ENCODE data around the gene CFAP299. TPM values are rescaled to one million over a fixed set of nuclear protein-coding genes. Genes with fewer than 3 reads are reported as not detected.
"Not testable (repeated sequence)": the region's sequence is repeated elsewhere in the genome, so short reads cannot be mapped to it uniquely, and the experiment has no call there.

Gene CFAP299
- total RNA-seq, 1 donor from 2014 or later: not detected

DNA sequence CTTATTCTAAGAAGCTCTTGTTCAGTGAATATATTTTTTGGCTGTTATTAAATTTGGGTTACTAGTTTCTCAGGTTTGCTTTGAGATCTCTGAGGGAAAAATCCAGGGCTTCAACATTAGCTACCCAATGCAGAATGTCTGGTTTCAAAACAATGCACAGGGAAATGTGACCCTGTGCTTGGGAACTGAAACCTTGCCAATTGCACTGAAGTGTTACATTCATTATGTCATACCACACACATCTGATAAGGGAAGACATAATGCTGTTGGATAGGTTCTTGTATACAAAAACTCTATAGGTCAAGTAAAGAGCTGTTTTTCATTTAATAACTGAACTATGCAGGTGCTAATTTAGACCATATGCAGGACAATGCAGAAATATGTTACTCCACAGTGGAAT lies 349.7 kb downstream of the CFAP299 start:
- H3K4me3 Mint-ChIP-seq: no peak overlapping the region
- H3K4me1 Mint-ChIP-seq: no peaks in the 10 kb centered on the region
- H3K36me3 Mint-ChIP-seq (ENCODE audit: low read depth): no peaks in the 10 kb centered on the region
- peaks cover 2% of the 10 kb centered on the region for H3K27me3 Mint-ChIP-seq (ENCODE audit: low read depth)
- no peak for DNase-seq (ENCODE audit: low read depth, low spot score)
- no peak overlapping the region for H3K27ac Mint-ChIP-seq (ENCODE audit: unreplicated experiment)
- peaks cover 5% of the 10 kb centered on the region for H3K9me3 Mint-ChIP-seq
- TF ChIP-seq, protein P1, sequence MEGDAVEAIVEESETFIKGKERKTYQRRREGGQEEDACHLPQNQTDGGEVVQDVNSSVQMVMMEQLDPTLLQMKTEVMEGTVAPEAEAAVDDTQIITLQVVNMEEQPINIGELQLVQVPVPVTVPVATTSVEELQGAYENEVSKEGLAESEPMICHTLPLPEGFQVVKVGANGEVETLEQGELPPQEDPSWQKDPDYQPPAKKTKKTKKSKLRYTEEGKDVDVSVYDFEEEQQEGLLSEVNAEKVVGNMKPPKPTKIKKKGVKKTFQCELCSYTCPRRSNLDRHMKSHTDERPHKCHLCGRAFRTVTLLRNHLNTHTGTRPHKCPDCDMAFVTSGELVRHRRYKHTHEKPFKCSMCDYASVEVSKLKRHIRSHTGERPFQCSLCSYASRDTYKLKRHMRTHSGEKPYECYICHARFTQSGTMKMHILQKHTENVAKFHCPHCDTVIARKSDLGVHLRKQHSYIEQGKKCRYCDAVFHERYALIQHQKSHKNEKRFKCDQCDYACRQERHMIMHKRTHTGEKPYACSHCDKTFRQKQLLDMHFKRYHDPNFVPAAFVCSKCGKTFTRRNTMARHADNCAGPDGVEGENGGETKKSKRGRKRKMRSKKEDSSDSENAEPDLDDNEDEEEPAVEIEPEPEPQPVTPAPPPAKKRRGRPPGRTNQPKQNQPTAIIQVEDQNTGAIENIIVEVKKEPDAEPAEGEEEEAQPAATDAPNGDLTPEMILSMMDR (conservative IDR thresholded peaks at IDR 0.05): no peak

DNA sequence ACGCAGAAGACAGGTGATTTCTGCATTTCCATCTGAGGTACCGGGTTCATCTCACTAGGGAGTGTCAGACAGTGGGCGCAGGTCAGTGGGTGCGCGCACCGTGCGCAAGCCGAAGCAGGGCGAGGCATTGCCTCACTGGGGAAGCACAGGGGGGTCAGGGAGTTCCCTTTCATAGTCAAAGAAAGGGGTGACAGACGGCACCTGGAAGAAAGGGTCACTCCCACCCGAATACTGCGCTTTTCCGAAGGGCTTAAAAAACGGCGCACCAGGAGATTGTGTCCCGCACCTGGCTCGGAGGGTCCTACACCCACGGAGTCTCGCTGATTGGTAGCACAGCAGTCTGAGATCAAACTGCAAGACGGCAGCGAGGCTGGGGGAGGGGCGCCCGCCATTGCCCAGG lies 352.2 kb downstream of the CFAP299 start:
- H3K27ac Mint-ChIP-seq (ENCODE audit: unreplicated experiment); H3K36me3 Mint-ChIP-seq (ENCODE audit: low read depth); DNase-seq (ENCODE audit: low read depth, low spot score); H3K9me3 Mint-ChIP-seq; H3K27me3 Mint-ChIP-seq (ENCODE audit: low read depth); H3K4me1 Mint-ChIP-seq; H3K4me3 Mint-ChIP-seq: not testable (repeated sequence)

DNA sequence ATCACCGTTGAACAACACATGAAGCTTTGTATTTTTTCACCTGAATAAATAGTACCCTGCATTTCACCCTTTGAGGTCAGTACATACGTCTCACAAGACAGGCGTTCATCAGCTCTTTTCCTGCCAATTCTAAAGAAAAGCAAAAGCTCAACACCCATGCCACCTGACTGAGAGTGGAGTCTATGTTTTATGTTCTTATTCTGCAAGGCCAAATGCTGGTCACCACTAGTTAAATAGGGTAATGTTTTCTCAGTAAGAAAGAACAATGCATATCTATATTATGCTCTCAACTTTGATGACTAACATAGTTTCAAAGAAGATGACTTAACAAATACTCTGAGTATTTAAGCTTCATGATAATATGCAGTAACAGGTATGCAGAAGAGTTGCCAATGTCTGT lies 358.6 kb downstream of the CFAP299 start:
- no peak overlapping the region for H3K27ac Mint-ChIP-seq (ENCODE audit: unreplicated experiment)

DNA sequence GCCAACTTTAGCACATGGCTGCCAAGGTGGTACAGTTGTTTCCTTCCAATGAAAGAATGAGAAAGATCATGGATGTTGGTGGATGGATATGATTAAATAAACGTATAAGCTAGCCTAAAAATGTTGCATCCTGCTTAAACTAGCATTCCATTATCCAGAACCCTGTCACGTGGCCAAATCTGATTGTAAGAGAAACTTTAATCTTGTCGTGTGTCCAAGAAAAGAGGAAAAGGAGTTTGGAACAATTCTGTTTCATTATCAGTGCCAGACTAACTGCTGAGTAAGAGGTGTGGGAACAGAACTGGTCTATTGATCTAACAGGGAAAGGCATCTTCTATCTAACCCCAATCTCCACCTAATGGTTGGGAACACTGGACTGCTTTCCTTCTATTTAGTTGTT lies 369.8 kb downstream of the CFAP299 start:
- no peaks in the 10 kb centered on the region for H3K4me1 Mint-ChIP-seq
- TF ChIP-seq, protein P1 (conservative IDR thresholded peaks at IDR 0.05): no peak
- DNase-seq (ENCODE audit: low read depth, low spot score): no peak
- H3K27me3 Mint-ChIP-seq (ENCODE audit: low read depth): no peaks in the 10 kb centered on the region
- H3K9me3 Mint-ChIP-seq: no peaks in the 10 kb centered on the region
- H3K4me3 Mint-ChIP-seq: no peak overlapping the region
- no peak overlapping the region for H3K27ac Mint-ChIP-seq (ENCODE audit: unreplicated experiment)
- no peaks in the 10 kb centered on the region for H3K36me3 Mint-ChIP-seq (ENCODE audit: low read depth)

More for the DNA sequence above, 358.6 kb downstream of the CFAP299 start:
- no peaks in the 10 kb centered on the region for H3K36me3 Mint-ChIP-seq (ENCODE audit: low read depth)
- H3K4me1 Mint-ChIP-seq: no peaks in the 10 kb centered on the region
- no peaks in the 10 kb centered on the region for H3K9me3 Mint-ChIP-seq
- H3K27me3 Mint-ChIP-seq (ENCODE audit: low read depth): no peaks in the 10 kb centered on the region
- TF ChIP-seq, protein P1 (conservative IDR thresholded peaks at IDR 0.05): no peak
- no peak for DNase-seq (ENCODE audit: low read depth, low spot score)
- H3K4me3 Mint-ChIP-seq: no peak overlapping the region

DNA sequence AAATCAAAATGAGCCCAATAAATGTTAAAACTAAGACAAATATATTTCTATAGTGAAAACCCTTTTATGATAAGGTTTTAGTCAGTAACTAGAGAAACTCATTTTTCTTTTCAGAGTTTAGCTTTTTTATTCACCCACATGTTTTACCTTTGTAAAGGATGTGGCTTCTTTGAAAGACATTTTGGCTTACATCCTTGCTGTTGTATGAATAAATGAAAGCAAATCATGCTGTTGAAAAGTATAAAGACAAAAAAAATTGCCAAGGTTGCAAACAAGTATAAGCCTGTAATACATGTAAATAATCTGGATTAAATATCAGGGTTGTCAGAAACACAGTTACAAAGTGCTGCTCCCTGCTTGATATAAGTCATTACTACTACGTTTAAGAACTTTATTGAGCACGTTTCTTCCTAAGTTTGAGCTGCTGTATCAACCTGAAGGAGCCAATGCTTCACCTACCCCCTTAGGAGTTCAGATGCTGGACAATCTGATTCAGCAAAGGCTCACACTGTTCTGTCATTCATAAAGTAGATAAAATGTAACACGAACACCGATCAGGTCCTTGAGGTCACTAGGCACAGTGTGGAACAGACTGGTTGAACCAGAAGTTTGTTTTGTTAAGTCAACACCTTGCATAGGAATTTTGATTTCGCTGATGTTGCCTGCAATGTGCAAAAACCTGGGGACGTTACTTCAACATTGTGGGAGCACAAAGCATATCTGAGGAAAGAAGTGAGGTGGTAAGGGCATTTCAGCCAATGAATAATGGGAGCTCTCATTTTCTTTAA lies 373.7 kb downstream of the CFAP299 start:
- DNase-seq (ENCODE audit: low read depth, low spot score): no peak
- H3K4me3 Mint-ChIP-seq: no peak overlapping the region
- H3K27me3 Mint-ChIP-seq (ENCODE audit: low read depth): no peaks in the 10 kb centered on the region
- H3K4me1 Mint-ChIP-seq: no peaks in the 10 kb centered on the region
- no peaks in the 10 kb centered on the region for H3K9me3 Mint-ChIP-seq
- no peak overlapping the region for H3K27ac Mint-ChIP-seq (ENCODE audit: unreplicated experiment)
- H3K36me3 Mint-ChIP-seq (ENCODE audit: low read depth): no peaks in the 10 kb centered on the region
- TF ChIP-seq, protein P1 (conservative IDR thresholded peaks at IDR 0.05): no peak

DNA sequence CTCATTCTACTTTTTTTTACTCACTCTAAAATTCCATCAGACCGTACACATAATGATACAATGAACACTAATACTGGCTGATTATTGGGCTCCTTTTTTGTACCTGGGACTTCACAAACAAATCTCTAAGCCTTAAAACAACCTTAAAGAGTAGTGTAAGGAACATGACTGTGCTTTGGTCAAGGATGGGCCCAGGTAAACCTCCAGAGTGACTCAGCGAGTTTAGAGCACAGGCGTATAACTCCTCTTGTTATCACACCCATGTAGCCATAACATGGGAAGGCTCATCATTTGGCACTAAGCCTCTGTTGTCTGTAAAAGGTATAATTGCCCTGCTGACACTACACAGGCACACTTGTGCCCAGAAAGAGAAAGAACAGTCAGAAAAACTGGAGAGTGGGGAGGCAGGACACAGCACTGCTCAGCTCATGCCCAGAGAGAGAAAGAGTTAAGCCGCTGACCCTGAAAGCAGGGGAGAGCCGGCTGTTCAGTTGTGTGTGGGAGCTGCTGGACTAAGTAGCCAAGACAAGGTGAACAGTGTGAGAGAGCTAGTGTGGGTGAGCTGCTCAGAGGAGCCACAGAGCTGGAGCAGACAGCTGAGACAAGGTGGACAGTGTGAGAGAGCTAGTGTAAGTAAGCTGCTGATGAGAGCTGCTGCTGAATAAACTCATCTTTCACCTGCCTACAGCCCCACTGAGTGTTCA lies 375.4 kb downstream of the CFAP299 start:
- Mint-ChIP-seq H3K27ac (ENCODE audit: unreplicated experiment) (no peak overlapping the region), H3K9me3 (no peaks in the 10 kb centered on the region), H3K36me3 (ENCODE audit: low read depth) (no peaks in the 10 kb centered on the region), H3K4me3 (no peak overlapping the region), H3K27me3 (ENCODE audit: low read depth) (no peaks in the 10 kb centered on the region), H3K4me1 (no peaks in the 10 kb centered on the region)
- DNase-seq (ENCODE audit: low read depth, low spot score): no peak
- TF ChIP-seq, protein P1 (conservative IDR thresholded peaks at IDR 0.05): no peak

All from neural crest cell (in vitro differentiated cells).